Measurements from ENCODE around the gene EMP2.
"Not testable (repeated sequence)": the region's sequence is repeated elsewhere in the genome, so short reads cannot be mapped to it uniquely, and the experiment has no call there.

Gene EMP2

DNA sequence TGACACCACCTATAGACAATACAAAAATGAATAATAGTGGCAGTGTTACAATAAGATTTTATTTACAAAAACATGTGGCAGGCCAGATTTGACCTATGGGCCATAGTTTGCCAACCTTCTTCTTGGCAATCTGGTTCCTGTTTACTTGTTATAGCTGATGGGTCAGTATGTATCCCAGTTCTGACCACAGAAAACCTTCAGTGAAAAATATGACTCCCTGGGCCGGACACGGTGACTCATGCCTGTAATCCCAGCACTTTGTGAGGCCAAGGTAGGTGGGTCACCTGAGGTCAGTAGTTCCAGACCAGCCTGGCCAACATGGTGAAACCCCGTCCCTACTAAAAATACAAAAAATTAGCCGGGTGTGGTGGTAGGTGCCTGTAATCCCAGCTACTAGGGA, 46.8 kb downstream of the EMP2 start:
- not testable (repeated sequence) for H3K27ac ChIP-seq, H3K4me3 ChIP-seq

- no peak overlapping the region for H3K4me3 ChIP-seq
- H3K27ac ChIP-seq = no peak overlapping the region
Measured at GRCh38 chr16:10531582-10531981, 48.8 kb downstream of the EMP2 start.

DNA sequence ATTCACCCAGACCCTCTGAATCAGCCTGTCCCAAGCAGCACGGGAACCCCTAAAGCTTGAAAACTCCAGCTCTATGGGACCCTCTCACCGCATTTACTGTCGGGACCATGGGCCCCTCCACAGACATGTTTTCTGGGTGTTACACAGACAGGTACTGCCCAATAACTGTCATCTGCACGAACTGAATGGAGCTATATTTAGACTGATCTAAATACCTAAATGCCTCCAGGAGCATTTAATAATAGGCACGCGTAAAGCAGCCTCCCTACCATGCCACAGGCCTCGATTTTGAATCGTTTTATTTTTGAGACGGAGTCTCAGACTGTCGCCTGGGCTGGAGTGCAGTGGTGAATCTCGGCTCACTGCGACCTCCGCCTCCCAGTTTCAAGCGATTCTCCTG, 49.7 kb downstream of the EMP2 start:
- Histone ChIP-seq H3K4me3 (no peak overlapping the region), H3K27ac (no peak overlapping the region)

GRCh38 chr16:10529895-10530669, 50.3 kb downstream of the EMP2 start:
- H3K27ac ChIP-seq = no peak overlapping the region
- H3K4me3 ChIP-seq = no peak overlapping the region

DNA sequence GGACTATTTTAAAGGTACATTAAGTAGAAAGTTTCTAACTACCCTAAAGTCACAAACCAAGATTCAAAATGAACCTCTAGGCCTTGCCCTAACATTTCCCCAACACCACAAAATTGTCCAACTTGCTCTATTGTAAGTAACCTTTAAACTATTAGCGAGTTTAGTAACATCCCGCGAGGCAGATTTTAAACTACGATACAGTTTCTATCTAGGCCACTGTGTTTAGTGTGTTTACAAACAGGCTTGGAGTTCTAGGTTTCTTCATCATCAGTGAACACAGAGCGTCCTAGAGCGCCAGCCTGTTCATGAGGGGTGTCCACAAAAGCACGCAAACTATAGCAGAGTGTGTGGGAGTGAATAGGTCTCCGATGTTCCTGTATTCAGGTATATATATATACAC, 51.8 kb downstream of the EMP2 start:
- Histone ChIP-seq H3K27ac (no peak overlapping the region), H3K4me3 (no peak overlapping the region)

DNA sequence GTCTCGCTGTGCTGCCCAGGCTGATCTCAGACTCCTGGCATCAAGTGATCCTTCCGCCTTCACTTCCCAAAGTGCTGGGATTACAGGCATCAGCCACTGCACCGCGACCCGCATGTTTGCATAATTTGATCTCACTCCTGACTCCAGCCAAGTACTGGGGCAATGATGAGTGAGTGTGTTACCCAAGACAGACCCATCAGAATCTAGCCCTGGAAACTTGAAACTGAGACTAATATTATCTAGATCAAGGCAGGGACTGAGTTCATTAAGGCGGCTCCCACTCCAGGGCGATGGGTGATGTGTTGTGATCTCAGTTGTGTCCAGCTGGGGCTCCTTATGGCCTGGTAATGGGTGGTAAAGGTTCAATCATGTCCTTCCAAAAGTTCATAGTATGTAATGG, 53.4 kb downstream of the EMP2 start:
- Histone ChIP-seq H3K4me3 (no peak overlapping the region), H3K27ac (no peak overlapping the region)

DNA sequence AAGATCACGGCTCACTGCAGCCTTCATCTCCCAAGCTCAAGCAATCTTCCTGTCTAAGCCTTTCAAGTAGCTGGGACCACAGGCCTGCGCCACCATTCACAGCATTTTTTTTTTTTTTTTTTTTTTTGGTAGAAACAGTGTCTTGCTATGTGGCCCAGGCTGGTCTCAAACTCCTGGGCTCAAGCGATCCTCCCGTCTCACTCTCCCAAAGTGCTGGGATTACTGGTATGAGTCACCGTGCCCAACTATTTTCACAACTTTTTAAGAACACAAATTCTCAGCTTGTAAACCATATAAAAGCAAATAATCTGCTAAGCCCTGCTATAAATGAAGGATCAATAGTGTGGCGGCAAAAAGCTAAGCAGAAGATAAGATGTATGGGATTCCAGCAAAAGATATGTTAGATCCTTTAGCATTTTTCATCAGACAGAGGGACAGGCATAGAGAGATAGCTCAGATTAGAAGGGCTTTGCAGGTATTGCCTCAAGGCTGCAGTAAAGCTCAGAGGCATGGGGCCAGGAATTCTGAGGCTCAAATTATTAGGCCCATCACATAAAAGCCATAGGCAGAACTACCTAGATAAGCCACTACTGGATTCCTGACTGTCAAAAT, 55.1 kb downstream of the EMP2 start:
- no peak overlapping the region for H3K27ac ChIP-seq

GRCh38 chr16:10522966-10523365, 57.4 kb downstream of the EMP2 start:
- no peak overlapping the region for H3K27ac ChIP-seq
- no peak overlapping the region for H3K4me3 ChIP-seq

More for the DNA sequence above, 55.1 kb downstream of the EMP2 start:
- H3K4me3 ChIP-seq = no peak overlapping the region

- Histone ChIP-seq H3K4me3 (no peak overlapping the region), H3K27ac (no peak overlapping the region)
Measured at GRCh38 chr16:10521681-10522274, 58.6 kb downstream of the EMP2 start.

GRCh38 chr16:10520869-10521578, 59.4 kb downstream of the EMP2 start:
- H3K4me3 ChIP-seq = no peak overlapping the region
- no peak overlapping the region for H3K27ac ChIP-seq

- no peak overlapping the region for H3K27ac ChIP-seq
Measured at GRCh38 chr16:10519929-10520868, 60.2 kb downstream of the EMP2 start.

DNA sequence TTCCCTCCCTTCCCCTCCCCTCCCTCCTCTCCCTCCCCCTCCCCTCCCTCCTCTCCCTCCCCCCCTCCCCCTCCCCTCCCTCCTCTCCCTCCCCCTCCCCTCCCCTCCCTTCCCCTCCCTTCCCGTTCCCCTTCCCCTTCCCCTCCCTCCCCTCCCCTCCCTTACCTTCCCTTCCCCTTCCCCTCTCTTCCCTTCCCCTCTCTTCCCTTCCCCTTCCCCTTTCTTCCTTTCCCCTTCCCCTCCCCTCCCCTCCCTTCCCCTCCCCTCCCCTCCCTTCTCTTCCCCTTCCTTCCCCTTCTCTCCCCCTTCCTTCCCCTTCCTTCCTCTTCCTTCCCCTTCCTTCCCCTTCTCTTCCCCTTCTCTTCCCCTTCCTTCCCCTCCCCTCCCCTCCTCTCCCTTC, 61.1 kb downstream of the EMP2 start:
- Histone ChIP-seq H3K27ac (no peak overlapping the region), H3K4me3 (no peak overlapping the region)

More at GRCh38 chr16:10519929-10520868, 60.2 kb downstream of the EMP2 start:
- H3K4me3 ChIP-seq = no peak overlapping the region

- H3K4me3 ChIP-seq = no peak overlapping the region
Measured at GRCh38 chr16:10518479-10519041, 61.8 kb downstream of the EMP2 start.

DNA sequence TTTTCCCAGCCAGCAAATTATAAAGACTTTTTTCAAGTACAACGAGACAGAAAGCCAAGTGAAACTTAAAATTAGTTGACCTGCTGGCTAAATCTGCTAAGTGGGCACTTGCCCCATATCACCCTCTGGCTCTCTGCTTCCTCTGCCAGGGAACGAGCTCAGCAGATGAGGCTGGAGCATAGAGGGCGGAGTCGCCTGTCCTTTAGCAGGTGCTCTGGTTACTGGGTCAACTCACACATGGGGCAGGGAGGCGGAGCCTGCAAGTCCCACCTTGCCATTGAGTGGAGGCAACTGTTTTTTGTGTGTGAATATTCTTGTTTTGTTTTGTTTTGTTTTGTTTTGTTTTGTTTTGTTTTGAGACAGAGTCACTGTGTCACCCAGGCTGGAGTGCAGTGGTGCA, 62.5 kb downstream of the EMP2 start:
- H3K4me3 ChIP-seq = no peak overlapping the region
- H3K27ac ChIP-seq = no peak overlapping the region

More at GRCh38 chr16:10518479-10519041, 61.8 kb downstream of the EMP2 start:
- no peak overlapping the region for H3K27ac ChIP-seq

DNA sequence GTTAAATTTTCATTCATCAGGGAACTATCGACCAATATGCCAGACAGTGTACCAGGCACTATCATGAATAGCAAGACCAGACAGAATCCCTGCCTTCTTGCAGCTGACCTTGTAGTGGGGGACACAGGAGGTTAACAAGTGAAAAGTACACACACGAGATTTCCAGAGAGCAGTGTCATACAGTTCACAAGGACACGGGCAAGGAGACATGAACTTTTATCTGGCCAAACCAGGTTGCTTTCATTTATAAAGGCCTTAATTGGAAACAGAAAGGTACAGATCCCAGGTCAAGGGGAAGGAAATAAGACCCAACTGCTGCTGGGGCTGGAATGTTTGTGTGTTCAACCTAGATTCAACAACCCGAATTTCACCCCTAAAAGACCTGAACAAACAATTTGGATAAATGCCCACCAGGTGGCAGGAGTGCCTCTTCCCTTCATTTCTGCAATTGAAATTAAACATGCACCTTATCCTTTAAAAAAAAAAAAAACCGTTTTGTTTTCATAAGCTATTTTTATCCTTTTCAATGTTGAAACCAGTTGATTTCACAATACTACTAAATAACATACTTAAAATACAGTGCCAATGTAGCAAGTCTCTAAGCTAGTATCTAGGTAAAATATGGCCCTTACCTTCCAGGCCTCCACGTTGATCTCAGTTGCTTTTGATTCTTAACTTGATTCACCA, 65.9 kb downstream of the EMP2 start:
- Histone ChIP-seq H3K4me3 (no peak overlapping the region), H3K27ac (peak overlapping the region in 2 of 21 experiments; percentile 0 to 20)

- no peak overlapping the region for H3K4me3 ChIP-seq
- H3K27ac ChIP-seq = no peak overlapping the region
Measured at GRCh38 chr16:10511829-10512228, 68.6 kb downstream of the EMP2 start.

DNA sequence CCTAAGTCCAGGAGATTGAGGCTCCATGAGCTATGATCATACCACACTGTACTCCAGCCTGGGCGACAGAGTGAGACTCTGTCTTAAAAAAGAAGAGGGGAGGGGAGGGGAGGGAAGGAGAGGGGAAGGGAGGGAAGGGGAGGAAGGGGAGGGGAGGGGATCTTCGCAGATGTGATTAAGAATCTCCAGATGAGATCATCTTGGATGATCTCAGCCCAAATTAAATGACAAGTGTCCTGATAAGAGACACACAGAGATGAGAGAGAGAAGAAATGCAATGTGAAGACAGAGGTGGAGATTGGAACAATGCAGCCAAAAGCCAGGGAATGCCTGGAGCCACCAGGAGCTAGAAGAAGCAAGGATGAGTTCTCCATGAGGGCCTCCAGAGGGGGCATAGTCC, 70.1 kb downstream of the EMP2 start:
- H3K27ac ChIP-seq = no peak overlapping the region

GRCh38 chr16:10509534-10510025, 70.8 kb downstream of the EMP2 start:
- Histone ChIP-seq H3K27ac (no peak overlapping the region), H3K4me3 (no peak overlapping the region)

More for the DNA sequence above, 70.1 kb downstream of the EMP2 start:
- H3K4me3 ChIP-seq = no peak overlapping the region

Data from skin epidermis (tissue), 12 donors.